BJ (cell line): Measurements from ENCODE around the gene CTTN. TPM values are rescaled to one million over a fixed set of nuclear protein-coding genes. Genes with fewer than 3 reads are reported as not detected.

Experiments used
- CTCF ChIA-PET: fragments of 350-600 bp; formaldehyde crosslinking; extraction: SDS; loops from one replicate; lab custom pipeline; 2021; ENCODE audit warnings: antibody characterized with exemption, inconsistent platforms; lab: Yijun Ruan, JAX
- POLR2A ChIA-PET: fragments of 300-600 bp; sonication (Branson Sonifier 250); formaldehyde crosslinking; extraction: SDS; loops from one replicate; lab custom pipeline; 2021; ENCODE audit warnings: antibody characterized with exemption; lab: Charles Lee
- DNase-seq: peaks from one replicate; pipeline ENCODE4 v3.0.0-alpha.2; 2011; ENCODE audit warnings: low read depth
- H3K27me3 ChIP-seq: 2 replicates; pipeline ENCODE4 v1.6.0; 2011; ENCODE audit warnings: low read length; ENCODE audit not compliant: control insufficient read depth, insufficient read depth
- H3K36me3 ChIP-seq: 2 replicates; pipeline ENCODE4 v1.5.1; 2011; ENCODE audit warnings: low read length; ENCODE audit not compliant: control insufficient read depth, insufficient read depth
- H3K4me3 ChIP-seq: 2 replicates; pipeline ENCODE4 v1.5.1; 2011; ENCODE audit warnings: low read depth, mild to moderate bottlenecking, control low read depth, low read length
- CTCF ChIP-seq: IDR thresholded peaks from 2 replicates; pipeline ENCODE4 v1.5.1; 2011; ENCODE audit warnings: low read depth, mild to moderate bottlenecking, control low read depth, inconsistent platforms, low read length, moderate library complexity; ENCODE audit not compliant: insufficient read depth
- polyA plus RNA-seq: library from polyadenylated mRNA; depleted of rRNA; stranded (reverse); fragments of >200 nt; gene quantifications from 2 replicates; pipeline ENCODE4 v1.2.3, GENCODE V29; 2011

CTTN gene
- polyA plus RNA-seq, 1 experiment = 166 TPM

GRCh38 chr11:70397336-70397982, 870 bp upstream of the CTTN start:
- Histone ChIP-seq H3K4me3 (peak overlapping the region; percentile 97), H3K36me3 (peaks cover 1% of the 10 kb centered on the region; the same call in 1 of the 2 replicates), H3K27me3 (no peaks in the 10 kb centered on the region)
- CTCF ChIA-PET = interaction anchor here (1.0 kb wide), 1 partner anchor 116 kb away, joined by 4 read pairs; no protein-coding TSS in a partner anchor
- TF ChIP-seq CTCF = no peak
- POLR2A ChIA-PET = no interaction called here
- no peak for DNase-seq

GRCh38 chr11:70398834-70399680, 728 bp downstream of the CTTN start:
- H3K36me3 ChIP-seq = peaks cover 1% of the 10 kb centered on the region
- POLR2A ChIA-PET = interaction anchor here (0.7 kb wide), 1 partner anchor 17 kb away, joined by 4 read pairs; no protein-coding TSS in a partner anchor
- no peaks in the 10 kb centered on the region for H3K27me3 ChIP-seq
- CTCF ChIA-PET = interaction anchor here (1.0 to 3.3 kb wide), 3 partner anchors 16 to 118 kb away, joined by 3 to 15 read pairs (median 4); no protein-coding TSS in a partner anchor
- H3K4me3 ChIP-seq = peak overlapping the region; percentile 97
- no peak for DNase-seq
- TF ChIP-seq CTCF = no peak

GRCh38 chr11:70399681-70400112, 1.4 kb downstream of the CTTN start:
- CTCF ChIA-PET = interaction anchor here (1.5 to 3.3 kb wide), 2 partner anchors 15 to 17 kb away, joined by 3 to 15 read pairs; no protein-coding TSS in a partner anchor
- Histone ChIP-seq H3K36me3 (no peaks in the 10 kb centered on the region; the same call in none of the 2 replicates), H3K4me3 (peak overlapping the region; percentile 97), H3K27me3 (no peaks in the 10 kb centered on the region)
- no peak for TF ChIP-seq CTCF
- peak; percentile 83 for DNase-seq
- POLR2A ChIA-PET = interaction anchor here (0.6 to 0.7 kb wide), 2 partner anchors 16 to 1053 kb away, joined by 4 read pairs; partner anchors contain the start of gene NADSYN1

GRCh38 chr11:70400643-70401042, 2.3 kb downstream of the CTTN start:
- ChIA-PET CTCF (interaction anchor here (0.6 to 3.3 kb wide), 3 partner anchors 14 to 151 kb away, joined by 3 to 15 read pairs (median 3); no protein-coding TSS in a partner anchor), POLR2A (no interaction called here)
- Histone ChIP-seq H3K4me3 (no peak overlapping the region), H3K27me3 (no peaks in the 10 kb centered on the region), H3K36me3 (peaks cover 2% of the 10 kb centered on the region)
- no peak for TF ChIP-seq CTCF
- DNase-seq = no peak

GRCh38 chr11:70402016-70402415, 3.7 kb downstream of the CTTN start:
- CTCF ChIA-PET = interaction anchor here (3.3 kb wide), 1 partner anchor 13 kb away, joined by 15 read pairs; no protein-coding TSS in a partner anchor

More at GRCh38 chr11:70402016-70402415, 3.7 kb downstream of the CTTN start:
- Histone ChIP-seq H3K4me3 (no peak overlapping the region), H3K36me3 (peaks cover 9% of the 10 kb centered on the region), H3K27me3 (no peaks in the 10 kb centered on the region)
- no peak for TF ChIP-seq CTCF
- DNase-seq = no peak
- POLR2A ChIA-PET = no interaction called here
